ENCODE measurements around the gene DYNLRB2.

DNA sequence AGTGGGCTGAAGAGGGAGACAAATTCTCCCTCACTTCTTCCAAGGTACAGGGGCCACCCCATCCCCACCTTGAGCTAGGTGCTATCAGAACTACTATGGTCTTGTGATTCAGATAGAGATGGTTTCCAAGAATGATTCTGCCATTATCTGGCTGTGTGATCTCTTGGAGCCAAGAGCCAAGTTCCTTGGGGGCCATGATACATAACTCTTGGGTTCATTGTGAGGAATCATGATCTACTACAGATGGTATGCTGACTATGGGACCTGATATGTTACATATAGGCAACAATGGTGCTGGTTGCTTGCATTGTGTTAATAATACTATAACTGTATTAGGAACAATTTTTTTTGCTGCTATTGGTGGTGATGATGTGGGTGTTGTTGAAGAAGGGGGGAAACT lies 45.7 kb downstream of the DYNLRB2 start:
- TF ChIP-seq, protein P1, sequence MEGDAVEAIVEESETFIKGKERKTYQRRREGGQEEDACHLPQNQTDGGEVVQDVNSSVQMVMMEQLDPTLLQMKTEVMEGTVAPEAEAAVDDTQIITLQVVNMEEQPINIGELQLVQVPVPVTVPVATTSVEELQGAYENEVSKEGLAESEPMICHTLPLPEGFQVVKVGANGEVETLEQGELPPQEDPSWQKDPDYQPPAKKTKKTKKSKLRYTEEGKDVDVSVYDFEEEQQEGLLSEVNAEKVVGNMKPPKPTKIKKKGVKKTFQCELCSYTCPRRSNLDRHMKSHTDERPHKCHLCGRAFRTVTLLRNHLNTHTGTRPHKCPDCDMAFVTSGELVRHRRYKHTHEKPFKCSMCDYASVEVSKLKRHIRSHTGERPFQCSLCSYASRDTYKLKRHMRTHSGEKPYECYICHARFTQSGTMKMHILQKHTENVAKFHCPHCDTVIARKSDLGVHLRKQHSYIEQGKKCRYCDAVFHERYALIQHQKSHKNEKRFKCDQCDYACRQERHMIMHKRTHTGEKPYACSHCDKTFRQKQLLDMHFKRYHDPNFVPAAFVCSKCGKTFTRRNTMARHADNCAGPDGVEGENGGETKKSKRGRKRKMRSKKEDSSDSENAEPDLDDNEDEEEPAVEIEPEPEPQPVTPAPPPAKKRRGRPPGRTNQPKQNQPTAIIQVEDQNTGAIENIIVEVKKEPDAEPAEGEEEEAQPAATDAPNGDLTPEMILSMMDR (IDR thresholded peaks at IDR 0.05), result no peak
- no peak for TF ChIP-seq EP300 (IDR thresholded peaks at IDR 0.05)
